ENCODE measurements around the gene SYNE1. TPM values are rescaled to one million over a fixed set of nuclear protein-coding genes. Genes with fewer than 3 reads are reported as not detected.
A peak's percentile ranks its signal among the peaks of the same experiment; 100 is the strongest.

The SYNE1 gene
- total RNA-seq, 4 donors from 2014 or later = 29.1 to 51.5 (median 45.6) TPM

- H3K4me1 ChIP-seq = peaks cover 13 to 22% of the 10 kb centered on the region in 2 donors
- peaks cover 0 to 34% of the 10 kb centered on the region in 2 donors for H3K36me3 ChIP-seq
- DNase-seq (no peak), ATAC-seq (no peak)
- no peak overlapping the region for H3K4me3 ChIP-seq
- H3K27me3 ChIP-seq = no peaks in the 10 kb centered on the region
- no peak for TF ChIP-seq POLR2A (IDR thresholded peaks at IDR 0.05)
- TF ChIP-seq CTCF (IDR thresholded peaks at IDR 0.05 in 4 of 5, conservative IDR thresholded peaks at IDR 0.05 in 1 of 5) = no peak
- H3K9me3 ChIP-seq = no peaks in the 10 kb centered on the region
- in situ Hi-C loops (cut with MboI; ENCODE audit: low sequenced_read_pairs in 4 of 4) = no loop called here
- intact Hi-C loops (cut with DNase I; ENCODE audit: low total_unique reads) = no loop called here
- no peak overlapping the region for H3K27ac ChIP-seq
These were observed 262.0 kb downstream of the SYNE1 start for GRCh38 chr6:152375197-152375596.

- H3K4me3 ChIP-seq = no peak overlapping the region
- ATAC-seq = no peak
- H3K4me1 ChIP-seq = peaks cover 10 to 15% of the 10 kb centered on the region in 2 donors
These were observed 264.2 kb downstream of the SYNE1 start for GRCh38 chr6:152372945-152373344.

GRCh38 chr6:152371775-152372174, 265.4 kb downstream of the SYNE1 start:
- Histone ChIP-seq H3K27me3 (no peaks in the 10 kb centered on the region), H3K36me3 (peaks cover 0 to 39% of the 10 kb centered on the region in 2 donors), H3K4me1 (peaks cover 7 to 15% of the 10 kb centered on the region in 2 donors), H3K4me3 (no peak overlapping the region), H3K9me3 (no peaks in the 10 kb centered on the region), H3K27ac (no peak overlapping the region)
- no peak for ATAC-seq
- in situ Hi-C loops (cut with MboI; ENCODE audit: low sequenced_read_pairs in 4 of 4) = no loop called here
- no peak for DNase-seq
- TF ChIP-seq POLR2A (IDR thresholded peaks at IDR 0.05) (no peak), CTCF (IDR thresholded peaks at IDR 0.05 in 4 of 5, conservative IDR thresholded peaks at IDR 0.05 in 1 of 5) (no peak)
- intact Hi-C loops (cut with DNase I; ENCODE audit: low total_unique reads) = no loop called here

More at GRCh38 chr6:152372945-152373344, 264.2 kb downstream of the SYNE1 start:
- Histone ChIP-seq H3K36me3 (peaks cover 0 to 34% of the 10 kb centered on the region in 2 donors), H3K27ac (no peak overlapping the region), H3K9me3 (no peaks in the 10 kb centered on the region), H3K27me3 (no peaks in the 10 kb centered on the region)
- TF ChIP-seq CTCF (IDR thresholded peaks at IDR 0.05 in 4 of 5, conservative IDR thresholded peaks at IDR 0.05 in 1 of 5) = no peak
- no peak for TF ChIP-seq POLR2A (IDR thresholded peaks at IDR 0.05)
- no peak for DNase-seq
- intact Hi-C loops (cut with DNase I; ENCODE audit: low total_unique reads) = no loop called here
- in situ Hi-C loops (cut with MboI; ENCODE audit: low sequenced_read_pairs in 4 of 4) = no loop called here

- H3K4me3 ChIP-seq = peak overlapping the region; percentile 14 to 41 (median 34)
- DNase-seq = peak; percentile 70 to 88
- H3K27me3 ChIP-seq = no peaks in the 10 kb centered on the region
- peak overlapping the region; percentile 73 to 88 (median 80) for H3K27ac ChIP-seq
- intact Hi-C loops (cut with DNase I; ENCODE audit: low total_unique reads) (no loop called here), in situ Hi-C loops (cut with MboI; ENCODE audit: low sequenced_read_pairs in 4 of 4) (no loop called here)
- ATAC-seq = peak; percentile 98
- TF ChIP-seq POLR2A (IDR thresholded peaks at IDR 0.05) (peak in 1 of 2 donors; percentile 19), CTCF (IDR thresholded peaks at IDR 0.05 in 4 of 5, conservative IDR thresholded peaks at IDR 0.05 in 1 of 5) (no peak)
- H3K9me3 ChIP-seq = no peaks in the 10 kb centered on the region
- H3K36me3 ChIP-seq = peaks cover 0 to 38% of the 10 kb centered on the region in 2 donors
- peaks cover 7 to 15% of the 10 kb centered on the region in 2 donors for H3K4me1 ChIP-seq
These were observed 268.2 kb downstream of the SYNE1 start for GRCh38 chr6:152368751-152369624.
